Stimulated activated CD4-positive, alpha-beta T cell treated with anti-CD3 and anti-CD28 coated beads, Interleukin-2, amount 100 ng/mL, for 24 hours (primary cell): ENCODE data around the gene COQ8A.

Source experiments
- DNase-seq, 2 donors: peaks; one replicate each; pipeline ENCODE4 v3.0.0-alpha.2; 2020

The COQ8A gene

DNA sequence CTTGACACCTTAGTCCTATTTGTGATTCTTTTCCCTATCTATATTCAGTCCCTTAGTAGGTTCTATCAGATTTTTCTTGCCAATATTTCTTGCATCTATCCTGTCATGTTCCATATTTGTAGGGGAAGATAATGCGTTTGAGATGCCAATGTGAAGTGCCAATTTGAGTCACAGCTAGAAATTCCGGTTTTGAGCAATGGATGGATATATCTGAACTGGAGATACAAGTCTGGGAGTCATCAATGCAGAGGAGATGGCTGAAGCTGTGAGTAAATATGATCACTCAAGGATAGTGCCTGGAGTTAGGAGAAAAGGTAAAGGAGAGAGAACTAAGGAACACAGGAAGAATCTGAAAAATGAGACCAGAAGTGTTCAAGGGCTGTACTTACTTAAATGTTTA lies 93.8 kb downstream of the COQ8A start:
- DNase-seq, result no peak

DNA sequence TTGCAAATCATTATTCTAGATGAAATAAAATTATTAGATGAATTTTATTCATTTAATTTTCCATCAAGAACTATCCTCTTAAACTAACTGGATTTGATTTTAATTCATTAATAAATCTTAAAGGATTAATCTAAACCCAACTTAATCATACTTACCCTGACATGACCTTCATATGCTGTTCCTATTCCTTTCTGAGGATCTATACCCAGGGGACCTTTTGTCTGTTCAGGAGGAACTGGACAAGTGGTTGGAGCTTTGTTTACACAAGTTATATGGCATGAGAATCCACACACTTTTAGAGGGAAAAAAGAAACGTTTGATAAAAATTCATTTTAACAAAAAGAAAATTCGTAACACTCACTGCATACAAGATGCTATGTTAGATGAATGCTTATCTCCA lies 95.2 kb downstream of the COQ8A start:
- no peak for DNase-seq

DNA sequence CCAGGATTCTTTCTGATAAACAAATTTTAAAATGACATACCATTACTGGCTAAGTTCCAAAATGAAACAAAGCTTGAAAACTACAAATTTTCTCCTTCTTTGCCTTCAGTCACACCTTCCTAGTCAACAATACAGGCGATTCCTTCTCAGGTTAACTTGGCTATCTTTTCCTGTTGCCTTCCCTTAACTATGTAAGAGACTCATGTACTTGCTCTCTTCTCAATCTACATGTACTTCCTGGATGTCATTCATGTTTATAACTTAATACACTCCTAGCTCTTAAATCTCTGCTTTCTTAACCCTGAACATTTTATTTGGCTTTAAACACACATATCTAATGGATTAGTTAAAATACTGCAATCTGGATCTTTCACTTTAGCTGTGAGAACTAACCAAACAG lies 97.0 kb downstream of the COQ8A start:
- DNase-seq, result no peak
